Epithelial cell of proximal tubule (primary cell): ENCODE data around the gene ABI1. TPM values are rescaled to one million over a fixed set of nuclear protein-coding genes. Genes with fewer than 3 reads are reported as not detected.

ENCODE experiments used
- DNase-seq: peaks from one replicate; pipeline ENCODE4 v3.0.0-alpha.2; 2011; ENCODE audit warnings: low read depth
- H3K4me3 ChIP-seq: 2 replicates; pipeline ENCODE4 v1.5.1; 2011; ENCODE audit warnings: low read depth, mild to moderate bottlenecking, low read length
- total RNA-seq: library from RNA; depleted of rRNA; stranded (reverse); fragments of >200 nt; gene quantifications from 2 replicates; pipeline ENCODE4 v1.2.3, GENCODE V29; 2015
- TF ChIP-seq, protein P1 (sequence below): conservative IDR thresholded peaks from 2 replicates; pipeline ENCODE4 v1.5.1; 2012; ENCODE audit warnings: low read depth, mild to moderate bottlenecking, low read length

The ABI1 gene
- total RNA-seq, 1 donor from 2014 or later = 34.1 TPM

DNA sequence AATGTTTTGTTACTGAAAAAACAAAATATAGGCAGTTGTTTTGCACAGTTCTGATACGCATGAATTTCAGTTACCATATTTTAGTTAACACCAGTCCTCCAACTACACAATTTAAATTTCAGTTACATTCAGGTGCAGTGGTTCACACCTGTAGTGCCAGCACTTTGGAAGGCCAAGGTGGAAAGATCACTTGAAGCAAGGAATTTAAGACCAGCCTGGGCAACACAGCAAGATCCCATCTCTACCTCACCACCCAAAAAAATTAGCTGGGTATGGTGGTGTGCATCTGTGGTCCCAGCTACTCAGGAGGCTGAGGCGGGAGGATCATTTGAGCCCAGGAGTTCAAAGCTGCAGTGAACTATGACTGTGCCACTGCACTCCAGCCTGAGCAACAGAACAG is 45.3 kb downstream of the ABI1 start:
- no peak for DNase-seq
- H3K4me3 ChIP-seq = no peak overlapping the region
- TF ChIP-seq, protein P1, sequence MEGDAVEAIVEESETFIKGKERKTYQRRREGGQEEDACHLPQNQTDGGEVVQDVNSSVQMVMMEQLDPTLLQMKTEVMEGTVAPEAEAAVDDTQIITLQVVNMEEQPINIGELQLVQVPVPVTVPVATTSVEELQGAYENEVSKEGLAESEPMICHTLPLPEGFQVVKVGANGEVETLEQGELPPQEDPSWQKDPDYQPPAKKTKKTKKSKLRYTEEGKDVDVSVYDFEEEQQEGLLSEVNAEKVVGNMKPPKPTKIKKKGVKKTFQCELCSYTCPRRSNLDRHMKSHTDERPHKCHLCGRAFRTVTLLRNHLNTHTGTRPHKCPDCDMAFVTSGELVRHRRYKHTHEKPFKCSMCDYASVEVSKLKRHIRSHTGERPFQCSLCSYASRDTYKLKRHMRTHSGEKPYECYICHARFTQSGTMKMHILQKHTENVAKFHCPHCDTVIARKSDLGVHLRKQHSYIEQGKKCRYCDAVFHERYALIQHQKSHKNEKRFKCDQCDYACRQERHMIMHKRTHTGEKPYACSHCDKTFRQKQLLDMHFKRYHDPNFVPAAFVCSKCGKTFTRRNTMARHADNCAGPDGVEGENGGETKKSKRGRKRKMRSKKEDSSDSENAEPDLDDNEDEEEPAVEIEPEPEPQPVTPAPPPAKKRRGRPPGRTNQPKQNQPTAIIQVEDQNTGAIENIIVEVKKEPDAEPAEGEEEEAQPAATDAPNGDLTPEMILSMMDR = no peak

DNA sequence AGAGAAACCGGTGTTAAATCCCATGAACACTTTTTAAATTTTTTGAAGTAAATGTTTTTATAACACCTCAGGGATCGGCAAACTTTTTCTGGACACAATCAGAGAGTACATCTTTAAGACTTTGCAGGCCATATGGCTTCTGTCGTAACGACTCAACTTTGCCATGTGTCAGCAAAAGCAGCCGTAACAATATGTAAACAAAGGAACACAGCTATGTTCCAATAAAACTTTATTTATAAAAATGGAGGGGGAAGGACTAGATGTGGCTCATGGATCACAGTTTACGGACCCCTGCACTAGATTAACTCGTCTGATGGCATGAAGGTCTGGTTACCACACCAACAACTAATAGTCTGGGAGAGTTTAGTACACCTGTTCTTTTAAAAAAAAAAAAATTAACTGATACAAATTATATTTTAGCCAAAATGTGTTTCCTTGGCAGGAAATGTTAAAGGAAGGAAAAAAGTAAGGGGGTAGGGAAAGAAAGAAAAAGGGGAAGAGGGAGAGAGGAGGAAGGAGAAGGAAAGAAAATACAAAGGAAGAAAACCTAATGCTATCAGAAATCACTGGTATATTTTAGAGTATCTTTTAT is 50.2 kb downstream of the ABI1 start:
- TF ChIP-seq, protein P1 = no peak
- no peak overlapping the region for H3K4me3 ChIP-seq
- no peak for DNase-seq

DNA sequence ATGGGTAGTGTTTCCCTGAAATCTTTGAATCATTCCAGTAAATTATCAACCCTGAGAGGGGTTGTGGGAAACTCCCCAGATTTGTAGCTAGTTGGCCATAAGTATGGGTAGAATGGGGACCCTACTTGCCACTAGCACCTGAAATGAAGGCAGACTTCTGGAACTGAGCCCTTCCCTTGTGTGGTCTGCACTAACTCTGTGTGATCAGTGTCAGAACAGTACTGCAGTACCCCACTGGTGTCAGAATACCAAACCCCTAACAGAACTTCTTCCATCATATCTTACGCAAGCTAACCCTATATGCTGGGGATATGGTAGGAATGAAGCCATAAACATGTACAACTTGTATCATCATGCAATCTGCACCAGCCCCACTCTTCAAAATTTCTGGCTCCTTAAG is 50.8 kb downstream of the ABI1 start:
- no peak overlapping the region for H3K4me3 ChIP-seq
- TF ChIP-seq, protein P1 = no peak
- DNase-seq = no peak

DNA sequence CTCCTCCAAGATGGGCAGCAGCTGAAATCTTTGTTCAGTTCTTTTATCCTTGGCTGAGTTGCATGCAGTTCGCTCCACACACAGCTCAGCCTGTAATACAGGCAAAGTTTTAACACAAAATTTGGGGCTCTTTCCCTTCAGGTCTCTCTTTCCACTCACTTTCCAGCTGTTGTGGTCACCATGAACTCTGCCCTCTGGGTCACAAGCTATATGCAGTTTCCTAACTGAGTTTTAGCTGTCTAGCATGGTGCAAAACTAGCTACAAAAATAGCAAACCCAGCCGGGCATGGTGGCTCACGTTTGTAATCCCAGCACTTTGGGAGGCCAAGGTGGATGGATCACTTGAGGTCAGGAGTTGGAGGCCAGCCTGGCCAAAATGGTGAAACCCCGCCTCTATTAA is 53.2 kb downstream of the ABI1 start:
- TF ChIP-seq, protein P1 = no peak
- H3K4me3 ChIP-seq = no peak overlapping the region
- DNase-seq = no peak

DNA sequence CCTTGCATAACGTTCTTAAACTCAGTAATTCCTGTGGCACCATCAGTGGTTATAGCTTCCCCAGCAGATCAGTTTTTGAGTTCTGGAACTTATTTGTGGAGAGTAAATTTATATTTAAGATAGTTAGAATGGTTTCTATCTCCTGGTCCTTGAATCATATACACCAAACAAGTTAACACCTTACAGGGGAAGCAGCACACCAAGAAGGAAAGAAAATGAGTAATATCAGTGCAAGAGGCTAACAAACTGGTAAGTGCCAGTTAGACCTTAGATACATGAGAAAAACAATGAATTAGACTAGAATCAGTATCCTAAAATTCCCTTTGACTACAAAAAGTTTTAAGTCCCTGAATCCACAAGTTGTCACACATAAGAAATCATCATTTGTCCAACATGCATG is 54.2 kb downstream of the ABI1 start:
- TF ChIP-seq, protein P1 = no peak
- DNase-seq = no peak

DNA sequence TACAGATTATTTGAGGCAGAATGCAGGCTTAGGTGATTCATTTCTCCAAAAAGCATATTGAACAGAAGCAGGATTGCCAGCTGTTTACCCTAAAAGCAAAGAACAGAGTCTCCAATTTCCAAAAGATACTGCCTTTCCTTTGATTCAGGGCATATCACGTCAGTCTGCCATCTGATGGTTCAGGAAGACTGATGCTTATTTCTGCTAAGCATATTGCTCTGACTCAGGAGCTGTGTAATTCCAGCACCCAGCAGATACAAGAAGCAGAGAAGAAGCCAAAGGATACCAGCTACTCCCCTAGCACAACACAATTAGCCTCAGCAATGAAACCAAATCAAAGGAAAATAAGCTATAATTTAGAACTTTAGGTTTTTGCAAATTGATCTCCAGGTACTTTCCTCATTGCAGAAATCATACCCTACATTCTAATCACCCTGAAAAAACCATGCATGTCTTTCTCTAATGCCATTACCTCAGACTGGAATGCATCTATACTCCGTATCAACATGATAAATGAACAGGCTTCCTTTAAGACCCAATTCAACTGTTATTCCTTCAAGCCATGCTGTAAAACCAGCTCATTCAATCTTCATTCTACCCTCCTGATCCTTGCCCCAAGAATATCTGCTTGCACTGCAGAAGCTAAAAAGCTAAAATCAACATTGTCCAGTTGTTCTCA is 55.1 kb downstream of the ABI1 start:
- H3K4me3 ChIP-seq = no peak overlapping the region
- DNase-seq = no peak
- TF ChIP-seq, protein P1 = no peak

More for the DNA sequence above, 54.2 kb downstream of the ABI1 start:
- H3K4me3 ChIP-seq = no peak overlapping the region
